Large intestine (tissue), 12 donors: ENCODE measurements around the gene PARVG. TPM values are rescaled to one million over a fixed set of nuclear protein-coding genes. Genes with fewer than 3 reads are reported as not detected.

ENCODE experiments used
- DNase-seq, 2 donors: peaks; one replicate each; pipeline versions ENCODE4 v3.0.0 to v3.0.0-alpha.2; 2013
- H3K27ac ChIP-seq: one replicate; pipeline ENCODE4 v1.5.1; 2013; ENCODE audit warnings: low read length
- H3K27me3 ChIP-seq: 2 replicates; pipeline ENCODE4 v1.6.1; 2013; ENCODE audit warnings: low read length; ENCODE audit not compliant: control insufficient read depth, insufficient read depth
- H3K36me3 ChIP-seq: 2 replicates; pipeline ENCODE4 v1.6.1; 2013; ENCODE audit warnings: low read length; ENCODE audit not compliant: control insufficient read depth, insufficient read depth
- H3K4me1 ChIP-seq: one replicate; pipeline ENCODE4 v1.6.1; 2013; ENCODE audit warnings: low read length; ENCODE audit not compliant: control insufficient read depth, insufficient read depth
- H3K4me3 ChIP-seq: one replicate; pipeline ENCODE4 v1.5.1; 2013; ENCODE audit warnings: low read length
- H3K9me3 ChIP-seq: one replicate; pipeline ENCODE4 v1.6.1; 2013; ENCODE audit warnings: mild to moderate bottlenecking, low read depth, low read length, moderate library complexity; ENCODE audit not compliant: control insufficient read depth
- WGBS: methylation state at CpG from one replicate; pipeline ENCODE4 v1.1.5; 2013; ENCODE audit warnings: low lambda C conversion rate; ENCODE audit not compliant: insufficient coverage; 5-methylcytosine and 5-hydroxymethylcytosine counted together
- long read RNA-seq, 11 donors: transcript quantifications; one replicate each; lab custom pipeline, GENCODE V29; 2026
- polyA plus RNA-seq: library from polyadenylated mRNA; unstranded; fragments of 120-200 nt; gene quantifications from one replicate; pipeline ENCODE4 v1.2.1, GENCODE V29; 2013

Gene PARVG, protein sequence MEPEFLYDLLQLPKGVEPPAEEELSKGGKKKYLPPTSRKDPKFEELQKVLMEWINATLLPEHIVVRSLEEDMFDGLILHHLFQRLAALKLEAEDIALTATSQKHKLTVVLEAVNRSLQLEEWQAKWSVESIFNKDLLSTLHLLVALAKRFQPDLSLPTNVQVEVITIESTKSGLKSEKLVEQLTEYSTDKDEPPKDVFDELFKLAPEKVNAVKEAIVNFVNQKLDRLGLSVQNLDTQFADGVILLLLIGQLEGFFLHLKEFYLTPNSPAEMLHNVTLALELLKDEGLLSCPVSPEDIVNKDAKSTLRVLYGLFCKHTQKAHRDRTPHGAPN
- 6.7 TPM for polyA plus RNA-seq
- long read RNA-seq, donor 1 = 0 reads
- long read RNA-seq, donor 2, partial matches to known transcripts = 0 of 2 reads
- long read RNA-seq, donor 2, other reads (novel, unspliced or antisense) = 0 of 2 reads
- long read RNA-seq, donor 3 = 0 reads
- long read RNA-seq, donor 4 = 0 reads
- long read RNA-seq, donor 5, partial matches to known transcripts = 0 of 1 reads
- long read RNA-seq, donor 5, other reads (novel, unspliced or antisense) = 0 of 1 reads
- long read RNA-seq, donor 6 = 0 reads
- long read RNA-seq, donor 7 = 0 reads
- long read RNA-seq, donor 8 = 0 reads
- long read RNA-seq, donor 9 = 0 reads
- long read RNA-seq, donor 10, partial matches to known transcripts = 0 of 1 reads
- long read RNA-seq, donor 10, other reads (novel, unspliced or antisense) = 0 of 1 reads
- long read RNA-seq, donor 11 = 0 reads

DNA sequence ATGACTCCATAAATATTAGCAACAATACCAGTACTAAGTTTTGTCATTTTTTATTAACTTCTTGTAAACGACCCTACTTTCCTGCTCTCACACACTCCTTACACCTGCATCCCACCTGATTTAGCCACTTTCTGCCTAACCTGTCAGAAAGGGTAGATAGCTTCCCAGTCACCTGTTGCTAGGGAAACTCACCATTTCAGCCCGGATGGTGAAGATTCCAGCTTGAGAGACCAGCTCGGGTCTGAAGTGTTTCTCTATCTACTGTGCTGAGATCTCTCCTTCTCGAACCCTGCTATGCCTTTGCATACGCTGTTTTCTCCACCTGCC is at the start of gene PARVG:
Gene PARVG (plus strand): TSS at position 220 of the 327 bp plus-strand sequence. CDS start 2,405 bp downstream, outside the sequence.
- WGBS = 70% methylated on average over 2 of the region's 5 CpGs
- no peak for DNase-seq
- no peaks in the 10 kb centered on the region for H3K4me1 ChIP-seq
- H3K27me3 ChIP-seq = peaks cover 6% of the 10 kb centered on the region
- no peaks in the 10 kb centered on the region for H3K36me3 ChIP-seq
- H3K27ac ChIP-seq = no peak within 1 kb of the TSS
- no peaks in the 10 kb centered on the region for H3K9me3 ChIP-seq
- H3K4me3 ChIP-seq = peak within 1 kb of the TSS; percentile 10

DNA sequence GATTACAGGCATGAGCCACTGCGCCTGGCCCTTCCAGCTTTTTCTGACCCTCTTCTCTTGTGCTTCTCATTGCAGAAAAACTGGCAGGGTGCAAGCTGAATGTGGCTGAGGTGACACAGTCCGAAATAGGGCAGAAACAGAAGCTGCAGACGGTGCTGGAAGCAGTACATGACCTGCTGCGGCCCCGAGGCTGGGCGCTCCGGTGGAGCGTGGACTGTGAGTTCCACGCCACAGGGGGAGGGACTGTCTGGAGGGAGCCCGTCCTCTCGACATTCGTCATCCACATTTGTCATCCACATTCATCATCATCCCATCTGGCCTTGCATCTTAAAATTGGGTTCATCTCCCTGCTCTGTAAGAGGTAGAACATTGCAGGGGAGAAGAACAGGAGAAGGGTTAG is 49.3 kb upstream of the PARVG start:
- Histone ChIP-seq H3K27ac (no peak overlapping the region), H3K4me3 (no peak overlapping the region), H3K27me3 (no peaks in the 10 kb centered on the region), H3K4me1 (no peaks in the 10 kb centered on the region), H3K36me3 (no peaks in the 10 kb centered on the region), H3K9me3 (peaks cover 5% of the 10 kb centered on the region)
- no peak for DNase-seq
- no CpG with 5 or more reads among the region's 12 CpGs for WGBS

DNA sequence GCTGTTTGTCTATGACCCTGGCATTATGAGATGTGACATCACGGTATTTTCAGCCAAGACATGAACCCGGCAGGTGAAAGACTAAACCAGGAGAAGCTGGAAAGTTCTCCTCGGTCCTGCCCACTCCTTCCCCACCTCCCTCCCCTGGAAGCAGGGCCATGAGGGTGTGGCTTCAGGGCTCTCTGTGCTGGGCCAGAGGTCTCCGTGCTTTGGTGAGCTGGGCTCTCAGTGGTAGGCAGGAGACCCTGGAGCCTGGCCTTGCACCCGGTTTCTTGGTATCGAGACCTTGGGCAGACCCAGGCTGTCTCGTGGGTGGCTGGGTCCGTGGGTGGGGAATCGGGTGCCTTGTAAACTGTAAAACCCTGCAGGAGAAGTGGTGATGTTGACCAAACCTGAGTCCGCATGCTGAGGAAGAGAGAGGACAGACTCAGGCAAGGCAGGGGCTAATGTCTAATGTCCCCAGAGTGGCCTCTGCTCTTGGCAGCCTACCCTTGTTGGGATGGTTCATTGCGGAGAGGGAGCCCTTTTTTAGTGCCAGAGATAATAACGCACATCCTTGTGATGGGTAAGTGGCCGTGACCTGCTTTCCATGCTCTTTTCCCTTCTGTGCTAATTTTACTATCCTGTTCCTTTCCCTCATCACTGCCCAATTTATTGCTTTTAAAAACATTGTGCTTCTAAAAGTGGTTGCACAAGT is 48.6 kb upstream of the PARVG start:
- no peak for DNase-seq
- H3K27ac ChIP-seq = no peak overlapping the region
- peaks cover 1% of the 10 kb centered on the region for H3K36me3 ChIP-seq
- peaks cover 9% of the 10 kb centered on the region for H3K9me3 ChIP-seq
- 100% methylated on average over 3 of the region's 13 CpGs for WGBS
- no peaks in the 10 kb centered on the region for H3K27me3 ChIP-seq
- H3K4me3 ChIP-seq = no peak overlapping the region
- H3K4me1 ChIP-seq = no peaks in the 10 kb centered on the region

- H3K9me3 ChIP-seq = peaks cover 15% of the 10 kb centered on the region
- no peaks in the 10 kb centered on the region for H3K27me3 ChIP-seq
- H3K27ac ChIP-seq = no peak overlapping the region
- no peak overlapping the region for H3K4me3 ChIP-seq
- no CpG with 5 or more reads among the region's 12 CpGs for WGBS
- DNase-seq = no peak
- no peaks in the 10 kb centered on the region for H3K4me1 ChIP-seq
- peaks cover 3% of the 10 kb centered on the region for H3K36me3 ChIP-seq
Observed at GRCh38 chr22:44132724-44133123, 48.0 kb upstream of the PARVG start.

DNA sequence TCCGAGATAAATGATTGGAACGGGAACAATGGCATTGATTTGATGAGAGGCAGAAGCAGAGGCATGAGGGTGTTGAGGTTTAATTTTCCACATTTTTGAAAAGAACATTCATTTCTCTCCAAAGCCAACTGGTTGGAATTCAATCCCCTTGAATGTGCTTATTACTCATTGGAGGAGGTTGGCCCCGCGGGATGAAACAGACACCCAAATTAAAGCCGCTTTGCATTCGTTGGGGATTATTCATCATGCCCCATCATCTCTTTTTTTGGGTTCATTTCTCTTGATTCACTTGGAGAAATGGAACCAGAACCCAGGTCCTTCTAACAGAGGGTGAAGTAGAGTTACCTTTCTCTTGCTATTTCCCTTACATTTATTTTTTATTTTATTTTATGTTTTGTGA is 47.6 kb upstream of the PARVG start:
- Histone ChIP-seq H3K36me3 (peaks cover 3% of the 10 kb centered on the region), H3K27me3 (no peaks in the 10 kb centered on the region), H3K4me3 (no peak overlapping the region), H3K27ac (no peak overlapping the region), H3K9me3 (peaks cover 16% of the 10 kb centered on the region), H3K4me1 (no peaks in the 10 kb centered on the region)
- DNase-seq = no peak
- 80% methylated on average over 1 of the region's 6 CpGs for WGBS

DNA sequence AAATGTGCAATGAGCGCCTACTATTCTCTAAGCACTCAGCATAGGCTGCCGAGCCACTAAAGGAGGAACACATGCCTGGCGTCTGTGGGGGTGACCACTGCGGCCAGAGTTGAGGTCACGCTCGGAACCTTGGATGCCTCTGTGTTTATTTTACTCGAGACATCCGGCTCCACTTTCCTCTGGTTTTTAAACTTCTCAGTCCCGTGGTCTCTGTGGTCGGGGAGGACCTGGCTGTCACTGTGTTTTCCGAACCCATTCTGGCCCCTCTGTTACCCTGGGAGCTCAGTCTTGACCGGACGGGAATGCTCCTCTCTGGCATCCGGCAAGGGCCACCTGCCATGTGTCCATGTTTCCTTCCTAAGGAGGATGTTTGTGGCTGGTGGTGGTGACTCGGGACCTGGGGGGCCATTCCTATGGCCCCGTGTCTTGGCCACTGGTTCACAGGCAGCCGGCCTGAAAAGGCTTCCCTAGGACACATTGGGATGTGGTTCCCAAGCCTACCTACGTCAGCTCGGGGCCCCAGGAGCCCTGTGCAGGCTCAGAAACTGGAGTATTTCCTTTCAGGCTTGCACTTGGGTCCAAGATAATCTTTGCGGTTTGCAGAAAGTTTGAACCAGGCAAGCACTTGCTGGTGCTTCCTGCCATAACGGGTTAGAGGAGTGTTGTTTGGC is 46.7 kb upstream of the PARVG start:
- Histone ChIP-seq H3K27ac (peak overlapping the region; percentile 29), H3K27me3 (no peaks in the 10 kb centered on the region), H3K4me3 (no peak overlapping the region), H3K9me3 (peaks cover 16% of the 10 kb centered on the region), H3K36me3 (peaks cover 3% of the 10 kb centered on the region), H3K4me1 (no peaks in the 10 kb centered on the region)
- WGBS = no CpG with 5 or more reads among the region's 21 CpGs
- peak; percentile 34 to 36 for DNase-seq

DNA sequence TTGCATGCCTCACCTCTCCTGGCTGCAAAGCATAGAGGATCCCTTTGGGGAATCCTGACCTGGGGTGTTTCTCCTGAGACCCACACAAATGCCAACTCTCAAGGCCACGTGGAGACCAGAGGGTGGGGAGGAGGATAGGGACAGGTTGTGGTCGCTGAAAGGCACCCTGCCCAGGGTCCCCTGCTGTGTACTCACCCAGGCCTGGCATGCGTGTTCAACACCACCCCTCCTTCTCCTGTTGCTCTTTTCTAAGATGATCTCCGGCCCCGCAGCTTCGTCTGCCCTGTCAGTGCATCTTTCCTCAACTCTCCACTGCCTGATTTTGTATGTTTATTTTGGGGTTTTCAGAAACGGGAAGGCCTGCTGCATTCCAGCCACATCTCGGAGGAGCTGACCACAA is 44.6 kb upstream of the PARVG start:
- DNase-seq = no peak
- no peak overlapping the region for H3K27ac ChIP-seq
- H3K4me1 ChIP-seq = no peaks in the 10 kb centered on the region
- no CpG with 5 or more reads among the region's 8 CpGs for WGBS
- peaks cover 16% of the 10 kb centered on the region for H3K9me3 ChIP-seq
- peaks cover 3% of the 10 kb centered on the region for H3K36me3 ChIP-seq
- no peaks in the 10 kb centered on the region for H3K27me3 ChIP-seq
- no peak overlapping the region for H3K4me3 ChIP-seq

- no peak for DNase-seq
- H3K27ac ChIP-seq = no peak overlapping the region
Observed at GRCh38 chr22:44136786-44137185, 43.9 kb upstream of the PARVG start.

DNA sequence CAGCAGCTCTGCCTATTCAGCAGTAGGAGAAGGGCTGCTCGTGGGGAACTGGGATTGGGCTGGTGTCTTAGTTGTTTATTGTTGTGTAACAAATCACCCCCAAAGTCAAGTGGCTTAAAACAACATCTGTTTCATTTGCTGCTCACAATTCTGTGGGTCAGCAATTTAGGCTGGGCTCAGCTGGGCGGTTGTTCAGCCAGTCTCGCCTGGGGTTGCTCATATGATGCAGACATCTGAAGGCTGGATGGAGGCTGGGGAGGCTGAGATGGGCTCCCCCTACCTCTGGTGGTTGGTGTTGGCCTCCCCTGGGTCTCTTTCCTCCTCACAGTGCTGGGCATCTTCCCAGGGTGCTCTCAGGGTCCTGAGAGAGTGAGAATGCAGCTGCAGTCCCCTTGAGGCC is 43.3 kb upstream of the PARVG start:
- no peak for DNase-seq
- H3K27ac ChIP-seq = no peak overlapping the region
- H3K4me3 ChIP-seq = no peak overlapping the region
- H3K27me3 ChIP-seq = no peaks in the 10 kb centered on the region
- H3K4me1 ChIP-seq = no peaks in the 10 kb centered on the region
- peaks cover 16% of the 10 kb centered on the region for H3K9me3 ChIP-seq
- peaks cover 3% of the 10 kb centered on the region for H3K36me3 ChIP-seq
- no CpG with 5 or more reads among the region's 3 CpGs for WGBS

More at GRCh38 chr22:44136786-44137185, 43.9 kb upstream of the PARVG start:
- Histone ChIP-seq H3K4me3 (no peak overlapping the region), H3K4me1 (no peaks in the 10 kb centered on the region), H3K27me3 (no peaks in the 10 kb centered on the region), H3K36me3 (peaks cover 3% of the 10 kb centered on the region), H3K9me3 (peaks cover 16% of the 10 kb centered on the region)

GRCh38 chr22:44139773-44140172 is 41.0 kb upstream of the PARVG start:
- no peak overlapping the region for H3K4me3 ChIP-seq
- no peak for DNase-seq
- H3K36me3 ChIP-seq = peaks cover 3% of the 10 kb centered on the region
- H3K9me3 ChIP-seq = peaks cover 16% of the 10 kb centered on the region
- no peak overlapping the region for H3K27ac ChIP-seq
- 17% methylated on average over 1 of the region's 6 CpGs for WGBS
- no peaks in the 10 kb centered on the region for H3K27me3 ChIP-seq
- no peaks in the 10 kb centered on the region for H3K4me1 ChIP-seq
